Measurements from ENCODE around the gene ZER1. TPM values are rescaled to one million over a fixed set of nuclear protein-coding genes. Genes with fewer than 3 reads are reported as not detected.
A peak's percentile ranks its signal among the peaks of the same experiment; 100 is the strongest.

Gene ZER1
- total RNA-seq, 1 experiment from 2014 or later = 15.4 TPM

- DNase-seq (ENCODE audit: low read depth) = peak; percentile 26
Measured at GRCh38 chr9:128735373-128735772, 36.4 kb downstream of the ZER1 start.

- DNase-seq (ENCODE audit: low read depth) = peak; percentile 88
Measured at GRCh38 chr9:128733256-128733655, 38.5 kb downstream of the ZER1 start.

- DNase-seq (ENCODE audit: low read depth) = no peak
Measured at GRCh38 chr9:128732576-128732975, 39.2 kb downstream of the ZER1 start.

GRCh38 chr9:128731691-128732090, 40.0 kb downstream of the ZER1 start:
- DNase-seq (ENCODE audit: low read depth) = no peak

GRCh38 chr9:128731093-128731492, 40.6 kb downstream of the ZER1 start:
- DNase-seq (ENCODE audit: low read depth) = no peak

- no peak for DNase-seq (ENCODE audit: low read depth)
Measured at GRCh38 chr9:128729766-128730517, 41.8 kb downstream of the ZER1 start.

- DNase-seq (ENCODE audit: low read depth) = no peak
Measured at GRCh38 chr9:128729302-128729701, 42.4 kb downstream of the ZER1 start.

GRCh38 chr9:128728298-128728697, 43.4 kb downstream of the ZER1 start:
- no peak for DNase-seq (ENCODE audit: low read depth)

- DNase-seq (ENCODE audit: low read depth) = no peak
Measured at GRCh38 chr9:128727640-128728248, 44.0 kb downstream of the ZER1 start.

- peak; percentile 86 for DNase-seq (ENCODE audit: low read depth)
Measured at GRCh38 chr9:128724744-128725211, 46.9 kb downstream of the ZER1 start.

GRCh38 chr9:128723866-128724743, 47.6 kb downstream of the ZER1 start, which contains the start of gene ZDHHC12:
Gene ZDHHC12, minus strand, starts transcription at chr9:128724127. Its CDS starts 34 bp downstream, at chr9:128724093.
- DNase-seq (ENCODE audit: low read depth) = peak; percentile 96

GRCh38 chr9:128723352-128723865, 48.3 kb downstream of the ZER1 start:
- DNase-seq (ENCODE audit: low read depth) = no peak

- DNase-seq (ENCODE audit: low read depth) = no peak
Measured at GRCh38 chr9:128722380-128723351, 49.1 kb downstream of the ZER1 start.

GRCh38 chr9:128721487-128722010, 50.2 kb downstream of the ZER1 start:
- DNase-seq (ENCODE audit: low read depth) = no peak

- DNase-seq (ENCODE audit: low read depth) = no peak
Measured at GRCh38 chr9:128720841-128721486, 50.8 kb downstream of the ZER1 start.

GRCh38 chr9:128719919-128720605, 51.7 kb downstream of the ZER1 start:
- no peak for DNase-seq (ENCODE audit: low read depth)

GRCh38 chr9:128718475-128718874, 53.3 kb downstream of the ZER1 start:
- DNase-seq (ENCODE audit: low read depth) = no peak

- DNase-seq (ENCODE audit: low read depth) = no peak
Measured at GRCh38 chr9:128718047-128718446, 53.7 kb downstream of the ZER1 start.

GRCh38 chr9:128716581-128717254, 55.0 kb downstream of the ZER1 start:
- DNase-seq (ENCODE audit: low read depth) = no peak

Measured in RPMI7951 (cell line).